HG02610 (cell line): ENCODE results near the gene CD8B2.
"Not testable (repeated sequence)": the region's sequence is repeated elsewhere in the genome, so short reads cannot be mapped to it uniquely, and the experiment has no call there.

Source experiments
- ATAC-seq: cut with Tn5 transposase; IDR thresholded peaks from one replicate; pipeline ENCODE4 v1.9.1; 2021; ENCODE audit warnings: mild to moderate bottlenecking, moderate library complexity; ENCODE audit not compliant: unreplicated experiment

CD8B2 gene

GRCh38 chr2:106547164-106547903 lies 60.2 kb downstream of the CD8B2 start:
- ATAC-seq, result no peak

DNA sequence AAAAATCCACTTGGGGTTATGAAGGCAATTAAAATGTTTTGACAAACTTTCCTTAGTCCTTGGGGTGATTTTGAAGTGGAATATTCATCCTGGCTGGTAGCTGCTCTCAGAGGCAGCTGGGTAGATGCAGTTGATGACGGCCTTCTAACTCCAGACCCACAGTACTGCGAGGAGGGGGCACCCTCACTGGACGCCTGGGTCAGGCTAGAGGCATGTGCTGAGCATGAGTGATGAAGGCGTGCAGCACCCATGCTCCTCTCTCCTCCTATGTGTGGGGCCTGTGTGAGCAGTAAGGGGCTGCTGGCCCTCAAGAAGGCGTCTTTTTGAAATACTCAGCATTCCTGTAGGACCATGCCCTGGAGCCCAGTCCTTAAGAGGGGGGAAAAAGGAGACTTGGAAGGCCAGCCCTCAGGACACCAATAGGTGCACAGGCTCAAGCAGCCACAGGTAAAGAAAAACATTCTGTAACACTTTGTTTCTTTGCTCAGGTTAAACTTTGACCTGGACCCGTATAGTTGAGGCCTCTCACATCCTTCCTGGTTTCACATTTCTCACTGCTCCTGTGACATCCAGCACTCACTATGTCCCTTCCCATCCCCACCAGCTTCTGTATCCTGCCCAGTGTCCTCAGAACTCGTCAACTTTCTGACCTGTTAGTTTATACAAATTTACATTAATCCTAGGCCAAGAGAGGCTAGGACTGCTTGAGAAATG lies 64.4 kb downstream of the CD8B2 start:
- no peak for ATAC-seq

DNA sequence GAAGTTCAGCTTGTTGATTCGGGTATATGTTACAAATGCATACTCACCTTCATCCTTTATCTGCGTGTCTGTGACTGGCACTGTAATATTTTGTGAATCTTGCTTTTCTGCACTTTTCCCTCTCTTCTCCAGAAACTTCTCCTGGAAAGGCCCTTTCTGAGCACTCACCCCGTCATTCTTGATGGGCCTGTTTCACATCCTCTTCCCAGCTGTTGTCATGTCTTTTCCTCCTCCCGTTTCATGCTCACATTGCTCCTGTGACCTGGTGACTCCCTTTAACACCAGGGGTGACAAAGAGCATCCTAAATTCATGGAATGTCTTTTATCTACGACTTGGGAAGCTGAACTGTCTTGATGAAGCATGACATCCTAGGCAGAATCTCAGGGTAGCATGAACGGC lies 65.8 kb downstream of the CD8B2 start:
- ATAC-seq, result no peak

DNA sequence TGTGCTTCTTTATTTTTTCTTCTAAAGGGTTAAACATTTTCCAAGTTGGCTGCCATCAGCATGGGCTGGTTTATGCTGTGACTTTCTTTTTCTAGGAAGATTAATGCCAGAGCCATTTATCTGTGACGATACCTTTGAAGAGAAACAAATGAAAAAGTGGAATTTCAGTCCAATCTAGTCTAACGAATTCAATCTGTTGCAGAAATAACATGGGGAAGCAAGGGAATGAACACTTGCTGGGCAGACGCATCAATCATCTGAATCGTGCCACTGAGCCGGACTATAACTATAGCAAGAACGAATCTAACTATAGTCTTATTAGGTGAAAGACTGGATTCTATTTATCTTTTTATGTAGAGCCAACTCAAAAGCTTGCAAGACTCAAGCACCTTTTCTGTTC lies 66.2 kb downstream of the CD8B2 start:
- no peak for ATAC-seq

DNA sequence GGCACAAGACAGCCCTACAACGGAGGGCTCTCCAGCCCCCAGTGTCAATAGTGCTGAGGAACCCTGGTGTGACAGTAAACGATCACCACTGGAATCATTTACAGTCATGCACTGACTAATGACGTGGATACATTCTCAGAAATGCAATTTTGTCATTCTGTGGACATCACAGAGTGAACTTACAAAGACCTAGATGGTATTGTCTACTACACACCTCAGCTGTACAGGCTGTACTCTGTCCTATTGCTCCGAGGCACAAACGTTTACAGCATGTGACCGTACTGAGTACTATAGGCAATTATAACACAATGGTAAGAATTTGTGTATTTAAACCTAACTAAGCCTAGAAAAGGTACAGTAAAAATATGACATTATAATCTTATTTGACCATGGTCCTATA lies 67.2 kb downstream of the CD8B2 start:
- no peak for ATAC-seq

DNA sequence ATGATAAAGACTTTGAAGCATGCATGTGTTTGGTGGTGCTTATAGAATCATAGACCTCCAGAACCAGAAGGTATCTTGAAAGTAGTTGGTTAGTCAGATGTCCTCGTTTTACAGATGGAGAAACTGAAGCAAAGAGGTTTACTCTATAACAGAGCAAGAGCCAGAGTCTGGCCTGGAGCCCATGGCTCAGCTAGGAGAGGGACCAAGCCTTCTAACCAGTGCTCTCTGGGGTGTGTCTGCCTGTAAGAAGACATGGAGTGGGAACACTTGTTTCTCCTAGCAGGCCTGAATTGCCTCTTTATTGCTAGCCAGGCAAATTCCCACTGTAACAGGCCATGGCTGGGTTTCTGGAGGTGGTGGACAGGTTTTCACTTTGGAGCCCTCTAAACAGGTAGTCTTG lies 67.9 kb downstream of the CD8B2 start:
- ATAC-seq, result no peak

DNA sequence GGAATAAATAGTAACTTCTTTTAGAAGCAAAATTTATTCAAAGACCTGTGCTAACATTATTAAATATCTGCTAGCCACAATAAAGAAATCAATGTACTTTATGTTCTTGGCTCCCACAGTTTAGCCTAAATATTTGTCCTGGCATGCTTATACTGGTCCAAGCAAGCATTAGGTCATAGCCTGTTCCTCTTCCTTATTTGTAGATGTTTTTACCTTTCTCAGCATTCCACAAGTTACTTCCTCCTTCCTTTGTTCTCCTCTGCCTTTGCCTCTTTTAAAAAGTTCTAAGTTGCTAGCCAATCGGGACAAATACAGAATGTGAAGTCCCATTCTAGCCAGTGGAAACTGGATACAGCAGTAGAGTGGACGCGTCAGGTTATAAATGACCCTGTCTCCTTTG lies 72.6 kb downstream of the CD8B2 start:
- not testable (repeated sequence) for ATAC-seq

DNA sequence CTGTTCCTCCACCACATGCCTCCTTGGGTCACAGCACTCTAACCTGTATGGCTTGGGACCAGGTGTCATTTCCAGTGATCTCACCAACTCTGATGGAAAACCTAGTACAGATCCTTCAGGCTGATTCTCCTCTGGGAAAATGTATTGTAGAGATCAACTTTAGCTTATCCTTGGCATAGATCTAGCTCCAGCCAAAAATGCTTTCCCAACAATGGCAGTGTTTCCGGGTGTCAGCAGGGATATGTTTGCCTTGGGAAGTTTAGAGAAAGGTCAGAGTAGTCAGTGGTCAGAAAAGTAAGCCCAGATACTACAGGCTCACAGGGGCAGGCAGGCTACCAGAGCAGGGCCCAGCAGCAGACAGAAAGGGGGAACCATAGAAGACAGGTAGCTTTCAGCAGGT lies 73.6 kb downstream of the CD8B2 start:
- ATAC-seq, result no peak

DNA sequence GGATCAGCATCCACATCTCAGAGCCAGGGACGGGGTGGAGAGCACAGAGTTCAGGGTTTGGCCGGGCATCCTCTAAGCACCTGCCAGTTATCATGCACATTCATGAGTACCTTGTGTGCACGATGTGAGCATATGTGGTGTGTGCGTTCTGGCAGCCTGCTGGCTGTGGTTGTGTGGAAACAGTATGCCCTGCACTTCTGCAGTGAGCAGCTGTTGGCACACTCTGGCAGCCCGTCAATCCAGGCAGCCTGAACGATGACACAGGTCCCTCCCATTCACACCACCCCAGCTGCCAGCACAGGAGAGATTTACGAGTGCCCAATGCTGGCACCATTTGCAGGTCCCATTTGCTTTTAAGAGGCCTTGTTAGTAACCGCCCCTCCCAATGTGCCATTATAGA lies 74.2 kb downstream of the CD8B2 start:
- no peak for ATAC-seq

DNA sequence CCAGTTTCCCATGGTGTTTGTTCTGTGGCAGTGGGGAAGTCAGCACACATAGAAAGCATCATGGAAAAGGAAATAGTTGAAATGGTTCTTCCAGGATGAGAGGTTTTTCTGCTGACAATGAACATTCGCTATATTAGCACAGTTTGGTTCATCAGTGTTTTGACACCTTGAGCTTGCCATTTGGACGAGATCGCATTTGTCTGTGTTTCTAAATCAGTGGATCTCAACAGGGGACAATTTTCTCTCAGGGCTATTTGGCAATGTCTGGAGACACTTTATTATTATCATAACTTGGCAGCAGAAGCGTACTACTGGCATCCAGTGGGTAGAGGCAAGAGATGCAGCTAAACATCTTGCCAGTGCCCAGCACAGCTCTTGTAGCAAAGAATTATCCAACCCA lies 74.6 kb downstream of the CD8B2 start:
- no peak for ATAC-seq

DNA sequence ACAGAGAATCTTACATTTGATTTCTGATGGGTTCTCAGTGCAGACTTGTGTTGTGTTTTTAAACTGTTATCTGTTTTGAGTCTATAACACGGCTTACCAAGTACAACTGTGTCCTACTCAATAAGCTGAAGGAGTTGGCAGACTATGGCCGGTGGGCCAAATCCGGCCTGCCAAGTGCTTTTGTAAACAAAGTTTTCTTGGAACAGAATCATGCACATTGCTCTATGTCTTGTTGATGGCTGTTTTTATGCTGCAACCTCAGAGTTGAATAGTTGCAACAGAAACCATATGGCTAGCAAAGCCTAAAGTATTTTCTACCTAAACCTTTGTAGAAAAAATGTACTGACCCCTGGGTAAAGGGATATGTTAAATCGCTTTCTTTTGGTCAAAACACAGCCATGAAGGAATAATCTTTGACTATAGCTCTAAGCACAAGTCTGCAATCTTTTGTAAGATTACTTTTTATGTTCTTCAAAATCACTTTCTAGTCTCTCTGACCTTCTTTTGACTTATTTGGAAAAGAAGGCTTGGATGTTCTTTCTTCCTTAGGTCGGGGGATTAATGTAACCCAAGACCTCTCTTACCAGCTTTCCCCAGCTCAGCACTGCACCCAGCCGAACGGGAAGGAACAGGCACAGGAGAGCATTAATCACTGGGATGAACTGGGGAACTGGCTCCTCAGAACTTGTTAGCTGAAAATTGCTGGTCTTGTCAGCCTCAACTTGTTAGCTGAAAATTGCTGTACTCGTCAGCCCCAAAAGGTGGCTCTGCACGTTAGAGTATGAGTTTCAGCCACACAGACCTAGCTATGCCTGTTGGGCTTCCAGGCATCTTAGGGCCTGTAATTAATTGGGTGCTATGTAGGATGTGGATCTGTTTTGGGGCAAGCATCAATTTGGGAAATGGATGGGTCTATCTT lies 75.4 kb downstream of the CD8B2 start:
- ATAC-seq, result no peak

DNA sequence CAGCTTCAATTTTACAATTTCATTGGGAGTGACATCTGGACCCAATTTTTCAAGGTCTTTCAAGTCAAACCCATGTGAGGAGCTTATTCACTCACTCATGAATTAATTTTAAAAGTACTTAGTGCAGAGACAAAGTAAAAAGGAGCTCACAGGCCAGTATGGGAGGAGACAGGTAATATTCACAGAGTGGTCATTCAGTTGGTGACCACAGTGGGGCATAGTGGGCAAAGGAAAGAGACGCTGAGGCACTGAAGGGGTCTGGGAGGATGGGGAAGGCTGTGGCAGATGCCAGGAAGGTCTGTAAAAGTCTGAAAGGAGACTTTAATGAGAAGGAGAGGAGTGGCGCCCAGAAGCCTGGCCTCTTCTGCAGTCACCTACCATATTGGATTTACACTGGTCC lies 76.0 kb downstream of the CD8B2 start:
- ATAC-seq, result no peak

DNA sequence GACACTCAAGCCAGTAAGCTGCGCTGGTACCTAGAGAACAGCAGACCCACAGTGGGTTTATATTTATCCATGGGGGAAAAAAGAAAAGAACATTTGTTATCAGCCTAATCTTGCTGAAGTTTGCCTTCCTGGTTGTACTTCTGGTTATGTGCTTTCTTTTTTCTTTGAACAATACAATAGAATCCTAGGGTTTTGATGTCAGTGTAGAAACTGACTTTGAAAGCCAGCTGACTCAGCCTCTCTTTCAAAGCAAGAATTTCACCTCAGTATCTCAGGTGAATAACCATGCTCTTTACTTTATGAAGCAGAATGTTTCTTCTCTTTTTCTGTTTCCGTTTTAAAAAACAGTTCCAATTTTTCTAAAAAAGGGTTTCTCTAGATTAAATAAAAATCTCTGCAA lies 78.4 kb downstream of the CD8B2 start:
- ATAC-seq, result no peak

DNA sequence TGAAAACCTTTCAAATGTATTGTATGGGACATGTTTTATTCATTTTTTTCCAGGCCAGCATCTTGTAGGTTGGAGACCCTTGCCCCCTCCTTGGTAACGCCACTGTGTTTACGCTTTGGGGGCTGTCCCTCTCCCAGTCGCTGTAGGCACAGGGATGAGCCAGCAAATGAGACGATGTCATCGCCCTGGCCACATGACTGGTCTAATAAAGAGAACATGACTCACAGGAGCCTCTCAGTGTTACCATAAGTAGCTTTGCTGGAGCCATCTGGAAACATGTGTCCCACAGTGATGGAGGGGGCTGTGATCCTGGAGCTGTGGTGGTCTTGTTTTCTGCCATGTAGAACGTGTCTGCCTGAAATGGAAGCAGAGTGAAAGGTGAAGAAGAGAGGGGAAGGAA lies 78.9 kb downstream of the CD8B2 start:
- no peak for ATAC-seq

- ATAC-seq, result not testable (repeated sequence)
Measured at GRCh38 chr2:106566484-106566883, 79.3 kb downstream of the CD8B2 start.

DNA sequence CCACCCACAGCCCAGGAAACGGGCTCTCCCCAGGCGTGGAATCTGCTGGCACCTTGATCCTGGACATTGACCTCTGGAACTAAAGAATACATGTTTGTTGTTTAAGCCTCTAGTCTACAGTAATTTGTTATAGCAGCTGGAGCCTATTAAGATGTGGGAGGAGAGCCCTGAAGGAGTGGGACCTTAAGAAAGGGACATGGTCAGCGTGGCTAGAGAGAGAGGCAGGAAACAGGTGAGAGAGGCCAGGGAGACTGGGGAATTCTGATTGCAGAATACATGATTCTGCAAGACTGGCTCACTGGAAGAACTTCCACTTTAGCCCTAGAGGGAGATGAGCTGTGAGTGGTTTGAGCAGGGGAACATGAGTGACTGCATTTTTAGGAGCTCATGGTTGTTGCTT lies 83.2 kb downstream of the CD8B2 start:
- no peak for ATAC-seq
